Glomerular visceral epithelial cell (primary cell): Measurements from ENCODE around the gene HGF.

ENCODE experiments used
- DNase-seq: peaks from one replicate; pipeline ENCODE4 v3.0.0-alpha.2; 2016; ENCODE audit errors: extremely low spot score

The HGF gene

GRCh38 chr7:81719865-81720264 is 50.0 kb downstream of the HGF start:
- DNase-seq, result no peak

DNA sequence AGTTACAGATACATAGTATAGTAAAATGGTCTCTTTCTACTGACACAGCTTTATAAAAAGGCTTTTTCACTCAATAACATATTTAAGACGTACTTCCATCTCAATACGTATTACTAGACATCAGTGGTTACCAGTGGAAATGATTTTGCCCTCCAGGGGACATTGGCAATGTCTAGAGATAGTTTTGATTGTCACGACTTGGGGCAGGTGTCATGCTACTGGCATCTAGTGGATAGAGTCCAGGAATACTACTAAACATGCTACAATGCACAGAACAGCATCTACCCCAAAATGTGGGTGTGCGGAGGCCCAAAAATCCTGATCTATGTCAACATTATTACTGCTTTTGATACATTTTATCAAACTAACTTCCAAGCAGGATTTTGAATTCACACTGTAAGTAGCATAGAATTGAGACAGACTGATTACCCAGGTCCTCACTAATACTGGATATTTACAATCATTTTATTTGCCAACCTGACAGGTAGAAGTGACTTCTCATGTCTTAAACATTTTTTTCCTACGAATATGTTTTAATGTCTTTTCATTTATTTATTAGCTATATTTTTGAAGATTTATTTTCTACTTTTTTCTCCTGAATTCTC is 53.8 kb downstream of the HGF start:
- peak; percentile 46 for DNase-seq

DNA sequence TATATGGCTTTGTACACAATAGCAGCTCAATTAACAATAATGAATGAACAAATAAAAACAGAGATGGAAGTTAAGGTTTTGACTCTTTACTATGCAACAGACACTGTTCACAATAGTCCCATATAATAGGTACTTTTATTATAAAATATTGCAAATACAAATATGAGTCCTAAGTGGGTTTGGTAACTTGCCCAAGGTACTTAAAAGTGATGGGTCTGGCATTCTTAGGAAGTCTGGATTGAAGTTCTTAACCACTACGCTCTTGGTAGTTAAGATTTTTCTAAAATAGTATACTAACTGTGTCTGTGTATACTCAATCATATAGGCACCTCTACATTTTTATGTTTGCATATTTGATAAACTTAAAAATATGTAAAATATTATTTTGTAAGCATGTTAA is 55.5 kb downstream of the HGF start:
- no peak for DNase-seq

GRCh38 chr7:81710751-81711150 is 59.1 kb downstream of the HGF start:
- no peak for DNase-seq

- DNase-seq, result no peak
Measured at GRCh38 chr7:81709836-81710235, 60.0 kb downstream of the HGF start.

- no peak for DNase-seq
Measured at GRCh38 chr7:81707966-81708365, 61.9 kb downstream of the HGF start.

DNA sequence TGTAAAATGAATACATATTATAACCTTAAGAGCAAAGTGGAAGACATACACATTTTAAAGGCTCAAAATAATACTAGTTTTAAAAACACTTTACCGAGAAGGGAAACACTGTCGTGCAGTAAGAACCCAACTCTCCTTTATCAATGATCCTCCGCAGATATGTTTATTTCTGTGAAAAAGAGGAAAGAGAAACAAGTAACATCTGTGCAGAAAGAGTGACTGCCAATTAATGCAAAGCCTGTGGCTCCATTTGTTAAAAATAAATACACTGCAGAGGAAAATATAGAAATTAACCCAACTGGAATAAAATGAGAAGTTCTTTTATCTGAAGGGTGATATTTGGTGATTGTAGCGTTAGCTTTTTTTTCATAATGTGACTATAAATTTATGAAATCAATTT is 62.7 kb downstream of the HGF start:
- DNase-seq, result no peak

DNA sequence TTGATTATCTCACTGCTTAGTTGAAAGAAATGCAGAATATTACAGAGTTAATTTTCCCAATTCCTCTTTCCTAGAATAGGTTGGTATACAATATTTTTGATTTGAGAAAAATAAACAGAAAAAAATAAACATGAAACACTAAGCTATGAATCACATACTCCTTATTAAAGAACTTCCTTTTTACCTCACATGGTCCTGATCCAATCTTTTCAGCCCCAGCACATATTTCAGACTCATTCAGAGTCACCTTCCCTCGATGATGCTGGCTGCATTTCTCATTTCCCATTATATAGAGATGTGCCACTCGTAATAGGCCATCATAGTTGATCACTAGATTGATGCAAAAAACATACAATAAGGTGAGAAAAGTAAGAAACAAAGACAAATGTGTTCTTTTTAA is 64.6 kb downstream of the HGF start:
- no peak for DNase-seq

- no peak for DNase-seq
Measured at GRCh38 chr7:81704595-81704994, 65.3 kb downstream of the HGF start.

DNA sequence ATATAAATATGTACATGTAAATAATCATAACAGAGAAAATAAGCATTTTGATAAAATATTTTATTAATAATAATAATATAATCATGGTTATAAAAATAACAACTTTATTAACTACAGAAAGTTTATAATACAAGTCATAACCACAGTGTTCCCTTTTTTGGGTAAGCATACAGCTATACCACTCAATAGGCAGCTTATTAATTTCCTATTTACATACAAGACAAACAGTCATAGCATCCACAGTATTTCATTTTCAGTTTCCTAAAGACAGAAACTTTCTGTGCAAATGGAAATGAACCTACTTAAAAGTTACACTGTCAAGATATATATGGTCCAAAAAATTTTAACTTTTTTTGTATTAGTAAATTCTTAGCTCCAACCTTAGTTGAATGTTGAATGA is 70.9 kb downstream of the HGF start:
- no peak for DNase-seq

GRCh38 chr7:81694711-81695110 is 75.1 kb downstream of the HGF start:
- no peak for DNase-seq

GRCh38 chr7:81693894-81694293 is 76.0 kb downstream of the HGF start:
- DNase-seq, result no peak

- DNase-seq, result no peak
Measured at GRCh38 chr7:81693080-81693479, 76.8 kb downstream of the HGF start.

DNA sequence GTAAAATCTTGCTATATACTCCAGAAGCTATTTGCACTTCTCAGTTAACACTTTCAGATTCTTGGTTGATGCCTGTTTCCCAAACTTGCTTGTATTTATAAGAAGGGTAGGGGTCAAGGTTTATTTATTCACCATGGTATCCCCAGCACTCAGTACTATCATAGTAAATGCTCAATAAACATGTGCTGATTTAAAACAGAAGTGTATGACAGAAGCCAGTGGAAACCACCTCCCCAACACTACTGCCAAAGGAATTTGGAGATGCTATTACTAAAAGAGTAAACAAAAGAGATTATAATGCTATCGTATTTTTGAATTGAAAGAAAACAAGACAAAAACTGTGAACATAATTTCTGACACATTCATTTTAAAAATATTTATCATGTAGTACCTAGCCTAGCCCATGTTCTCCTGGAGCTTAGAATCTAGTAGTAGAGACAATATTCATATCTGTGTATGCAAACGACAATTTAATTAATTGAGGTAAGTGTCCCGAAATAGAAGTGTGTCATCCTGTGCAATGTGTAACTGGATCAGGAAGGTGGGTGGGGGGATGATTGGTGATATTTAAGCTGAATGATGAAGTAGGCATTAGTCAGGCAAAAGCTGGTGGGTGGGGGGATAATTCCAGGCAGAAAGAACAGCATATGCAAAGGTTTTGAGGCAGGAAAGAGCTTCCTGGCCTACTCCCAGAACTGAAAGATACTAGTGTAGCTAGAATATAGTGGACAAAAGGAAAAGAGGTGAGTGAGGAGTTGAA is 77.5 kb downstream of the HGF start:
- no peak for DNase-seq

GRCh38 chr7:81691199-81691821 is 78.5 kb downstream of the HGF start:
- DNase-seq, result no peak

GRCh38 chr7:81690688-81691087 is 79.2 kb downstream of the HGF start:
- no peak for DNase-seq

DNA sequence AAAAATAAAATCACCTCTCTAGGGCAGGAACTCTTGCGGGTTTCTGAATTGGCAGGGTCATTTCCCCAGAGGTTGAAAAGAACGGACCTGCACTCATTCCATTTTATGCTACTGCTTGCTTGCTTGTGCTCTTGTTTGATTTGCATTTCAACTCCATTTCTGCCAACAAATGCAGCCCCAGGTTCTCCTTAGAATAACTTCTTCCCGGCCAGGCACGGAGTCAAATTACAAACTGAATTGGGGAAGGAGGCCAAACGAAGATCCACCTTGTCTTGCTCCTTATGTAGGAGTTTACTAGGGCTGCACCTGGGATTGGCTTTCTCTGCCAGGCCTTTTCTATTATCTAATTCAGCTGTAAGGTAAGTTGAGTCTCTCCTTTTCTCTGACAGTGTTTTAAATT is 79.6 kb downstream of the HGF start:
- no peak for DNase-seq

- no peak for DNase-seq
Measured at GRCh38 chr7:81688622-81689411, 81.0 kb downstream of the HGF start.

DNA sequence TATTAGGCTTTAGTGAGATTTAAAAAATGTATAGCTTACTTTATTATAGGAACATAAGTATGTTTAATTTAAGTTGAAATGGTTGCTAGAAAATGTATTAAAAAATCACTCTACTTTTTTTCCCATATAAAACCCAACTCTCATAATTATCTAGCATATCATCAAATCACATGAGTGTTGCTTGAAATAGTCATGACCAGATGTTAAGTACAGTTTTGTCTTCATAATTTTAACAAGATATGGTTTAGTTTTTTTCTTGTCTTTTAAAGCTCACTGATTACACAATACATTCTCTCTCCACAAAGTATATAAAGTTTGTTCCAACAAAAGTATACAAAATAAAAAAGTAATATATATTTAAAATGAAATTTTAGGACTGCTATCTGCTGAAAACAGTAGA is 82.8 kb downstream of the HGF start:
- no peak for DNase-seq

- no peak for DNase-seq
Measured at GRCh38 chr7:81685270-81685868, 84.5 kb downstream of the HGF start.

DNA sequence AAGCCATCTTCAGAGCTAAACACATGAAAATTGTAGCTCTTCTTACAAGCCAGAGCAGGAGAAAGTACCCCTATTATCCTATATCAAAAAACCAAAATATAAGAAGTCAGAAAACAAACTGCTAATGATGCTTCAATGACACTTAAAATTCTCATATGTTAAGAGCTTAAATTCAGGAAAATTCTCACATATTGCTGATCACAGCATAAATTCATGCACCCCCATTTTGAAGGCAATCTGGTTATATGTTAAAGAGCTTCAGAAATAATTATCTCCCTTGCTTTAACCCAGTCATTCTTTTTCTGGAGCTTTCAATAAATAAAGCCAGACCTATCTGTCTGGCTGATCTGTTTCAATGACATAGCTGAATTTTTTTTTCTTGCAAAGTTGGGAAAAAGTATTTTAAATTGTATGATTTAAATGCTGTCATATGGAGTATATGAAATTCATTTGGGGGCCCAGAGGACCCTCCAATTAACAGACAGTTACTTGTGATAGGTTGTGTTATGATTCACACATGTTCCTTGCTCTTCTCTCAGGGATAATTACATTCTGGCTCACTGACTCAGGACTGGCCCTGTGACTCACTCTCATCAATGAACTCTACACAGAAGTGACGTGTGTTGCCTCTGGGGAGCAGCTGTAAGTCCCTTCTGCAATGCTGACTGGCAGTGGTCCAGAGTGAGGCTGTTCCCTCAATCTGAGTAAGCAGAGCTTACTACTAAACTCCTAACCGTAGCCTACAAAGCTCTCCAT is 85.2 kb downstream of the HGF start:
- DNase-seq, result peak; percentile 96
